Stimulated activated CD8-positive, alpha-beta memory T cell treated with anti-CD3 and anti-CD28 coated beads, Interleukin-2, amount 100 ng/mL, for 1 hour (primary cell): ENCODE measurements around the gene SERPINB8.
"Not testable (repeated sequence)": the region's sequence is repeated elsewhere in the genome, so short reads cannot be mapped to it uniquely, and the experiment has no call there.

ENCODE experiments used
- DNase-seq, 2 donors: peaks; one replicate each; pipeline ENCODE4 v3.0.0-alpha.2; 2020; ENCODE audit warnings: low read depth in 2 of 2

SERPINB8 gene

DNA sequence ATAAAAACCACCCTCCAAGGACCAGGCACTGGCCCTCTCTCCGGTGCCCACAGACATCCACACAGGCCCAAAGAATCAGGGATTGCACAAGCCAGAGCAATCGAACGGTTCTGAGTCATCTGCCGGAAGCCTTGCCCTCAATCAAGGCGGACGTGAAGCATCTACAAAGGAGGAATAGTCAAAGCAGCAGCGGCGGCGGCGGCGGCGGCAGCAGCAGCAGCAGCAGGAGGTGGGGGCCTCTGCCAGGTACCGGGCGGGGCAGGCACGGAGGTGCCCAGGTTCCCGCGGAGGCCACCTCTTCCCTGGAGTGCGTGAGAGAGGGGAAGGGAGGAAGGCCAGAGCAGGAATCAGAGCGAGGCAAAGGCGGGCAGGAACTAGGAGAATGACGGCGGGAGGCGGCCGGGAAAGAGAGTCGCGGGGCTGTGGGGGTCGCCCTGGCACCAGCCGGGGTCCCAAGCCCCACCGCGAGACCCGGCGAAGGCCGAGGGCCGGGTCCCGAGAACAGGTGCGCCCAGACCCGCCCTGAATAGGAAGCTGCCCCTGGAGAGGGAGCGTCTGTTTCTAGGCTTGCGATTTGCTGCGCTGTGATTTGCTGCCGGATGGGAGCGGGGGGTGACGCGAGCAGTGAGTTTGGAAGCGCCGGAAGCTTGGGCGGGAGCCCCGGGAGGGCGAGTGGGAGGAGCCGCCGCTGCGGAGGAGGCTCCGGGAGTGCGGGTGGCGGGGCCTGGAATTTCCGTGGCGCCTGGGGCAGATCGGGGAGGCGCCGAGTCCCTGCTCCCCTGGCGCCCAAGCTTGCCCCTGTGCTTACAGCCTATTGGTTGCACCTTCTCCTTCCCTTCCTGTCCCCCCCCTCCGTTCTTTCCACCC lies at the start of gene SERPINB8:
Gene SERPINB8 (plus strand): TSS at position 140 of the 867 bp plus-strand sequence. CDS start 8,228 bp downstream, outside the sequence.
- peak; percentile 52 to 56 for DNase-seq

DNA sequence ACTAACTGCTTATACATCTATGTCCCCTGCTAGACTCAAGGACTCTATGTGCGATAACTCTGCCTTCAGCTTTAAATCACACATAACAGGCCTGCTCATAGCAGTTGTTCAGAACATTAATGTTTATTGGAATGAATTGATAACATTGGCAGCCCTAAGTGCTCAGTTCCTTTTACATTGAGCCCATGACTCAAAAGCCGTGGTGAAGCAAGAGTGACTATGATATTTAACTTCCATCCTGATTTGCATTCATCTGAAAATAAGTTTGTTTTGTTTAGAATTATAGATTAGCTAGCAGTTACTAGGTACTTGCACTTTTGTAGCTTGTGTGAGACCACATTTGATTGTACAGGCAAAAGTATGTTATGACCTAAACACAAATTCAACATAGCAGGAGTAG lies 47.8 kb upstream of the SERPINB8 start:
- no peak for DNase-seq

DNA sequence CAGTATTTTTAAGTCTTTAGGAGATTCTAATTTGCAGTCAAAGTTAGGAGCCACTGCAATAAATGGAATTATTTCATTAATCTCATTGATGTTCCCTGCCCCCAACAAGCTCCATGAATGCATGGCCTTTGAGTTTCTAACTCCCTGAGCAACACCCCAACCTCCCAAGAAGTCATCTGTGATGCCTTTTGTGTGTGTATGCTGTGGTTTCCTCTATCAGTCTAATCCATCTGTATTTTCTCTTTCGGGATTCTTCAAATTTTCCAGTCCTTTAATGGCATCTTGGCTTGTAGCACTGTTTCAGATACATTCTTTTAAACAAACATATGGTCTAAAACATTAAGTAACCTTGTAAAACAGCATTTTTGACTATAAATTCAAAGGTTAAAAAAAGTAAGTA lies 45.3 kb upstream of the SERPINB8 start:
- no peak for DNase-seq

DNA sequence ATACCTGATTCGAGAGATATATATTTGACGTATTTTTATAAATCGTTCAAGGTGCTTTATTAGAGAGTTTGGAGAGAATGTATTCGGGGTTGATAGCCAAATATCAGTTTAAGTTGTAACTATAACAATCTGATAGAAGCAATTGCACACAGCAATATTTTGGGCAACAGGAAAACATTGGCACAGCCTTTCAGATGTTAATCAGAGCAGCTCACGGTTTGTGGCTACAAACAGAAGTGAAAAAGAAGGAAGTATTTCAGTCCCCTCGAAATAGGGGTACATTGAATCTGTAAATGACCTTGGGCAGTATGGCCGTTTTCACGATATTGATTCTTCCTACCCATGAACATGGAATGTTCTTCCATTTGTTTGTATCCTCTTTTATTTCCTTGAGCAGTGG lies 41.5 kb upstream of the SERPINB8 start:
- DNase-seq = no peak

- DNase-seq = not testable (repeated sequence)
Observed at GRCh38 chr18:63929369-63929768, 40.5 kb upstream of the SERPINB8 start.

- no peak for DNase-seq
Observed at GRCh38 chr18:63930773-63931354, 39.0 kb upstream of the SERPINB8 start.

- DNase-seq = peak in 1 of 2 donors; percentile 35
Observed at GRCh38 chr18:63936156-63936931, 33.5 kb upstream of the SERPINB8 start.

DNA sequence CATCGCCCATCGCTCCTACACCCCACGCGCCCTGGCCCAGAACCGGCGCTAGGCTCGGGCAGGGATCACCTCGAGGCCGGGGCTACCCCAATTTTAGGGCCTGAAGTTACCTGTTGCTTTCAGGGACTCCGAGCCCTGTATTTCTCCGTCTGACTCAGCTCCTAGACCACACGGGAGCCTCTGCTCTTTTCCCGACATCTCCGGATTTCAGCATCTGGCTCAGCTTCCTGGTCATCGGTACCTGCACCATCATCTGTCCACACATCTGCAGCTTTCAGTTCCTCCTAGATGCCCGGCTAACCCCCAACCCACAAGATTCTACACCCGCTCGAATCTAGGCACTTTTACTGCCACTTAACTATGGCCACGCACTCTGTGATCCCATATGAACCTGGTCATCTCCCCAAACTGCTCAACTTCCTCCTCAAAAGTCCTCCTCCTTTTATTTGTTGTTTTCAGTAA lies 32.9 kb upstream of the SERPINB8 start:
- DNase-seq = no peak

GRCh38 chr18:63940008-63940407 lies 29.9 kb upstream of the SERPINB8 start:
- no peak for DNase-seq

- not testable (repeated sequence) for DNase-seq
Observed at GRCh38 chr18:63940543-63941050, 29.3 kb upstream of the SERPINB8 start.

DNA sequence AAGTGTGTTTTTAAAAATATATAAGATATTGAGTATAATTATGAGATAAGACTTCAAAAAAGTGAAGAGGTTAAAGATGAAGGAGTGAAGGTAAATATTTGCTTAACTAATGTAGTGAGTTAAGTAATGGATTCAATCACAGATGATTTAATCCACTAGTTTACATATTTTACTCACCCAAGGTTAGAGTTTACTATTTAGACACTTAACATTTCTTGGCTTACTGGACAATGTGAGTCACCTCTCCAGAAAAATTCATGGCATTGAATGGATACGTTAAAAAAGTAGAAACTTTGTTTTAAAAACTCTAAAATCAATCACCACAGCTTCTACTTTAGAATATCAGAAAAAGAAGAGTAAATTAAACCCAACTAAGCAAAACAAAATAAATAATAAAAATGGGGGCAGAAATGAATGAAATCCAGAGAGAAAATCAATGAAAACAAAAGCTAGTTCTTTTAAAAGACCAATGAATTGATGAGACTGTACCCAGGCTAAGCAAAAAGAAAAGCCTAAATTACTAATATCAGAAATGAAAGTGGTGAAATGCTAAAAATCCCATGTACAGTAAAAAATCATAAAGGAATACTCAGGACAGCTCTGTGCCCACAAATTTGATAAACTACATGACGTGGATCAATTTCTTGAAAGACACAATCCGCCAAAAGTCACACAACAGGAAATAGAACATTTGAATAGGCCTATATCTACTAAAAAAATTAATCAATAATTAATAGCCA lies 22.7 kb upstream of the SERPINB8 start:
- no peak for DNase-seq

- DNase-seq = no peak
Observed at GRCh38 chr18:63949068-63949737, 20.7 kb upstream of the SERPINB8 start, which contains the start of gene HMSD. Gene HMSD, plus strand, starts transcription at chr18:63949301. Its CDS starts 4,155 bp downstream, at chr18:63953456.

DNA sequence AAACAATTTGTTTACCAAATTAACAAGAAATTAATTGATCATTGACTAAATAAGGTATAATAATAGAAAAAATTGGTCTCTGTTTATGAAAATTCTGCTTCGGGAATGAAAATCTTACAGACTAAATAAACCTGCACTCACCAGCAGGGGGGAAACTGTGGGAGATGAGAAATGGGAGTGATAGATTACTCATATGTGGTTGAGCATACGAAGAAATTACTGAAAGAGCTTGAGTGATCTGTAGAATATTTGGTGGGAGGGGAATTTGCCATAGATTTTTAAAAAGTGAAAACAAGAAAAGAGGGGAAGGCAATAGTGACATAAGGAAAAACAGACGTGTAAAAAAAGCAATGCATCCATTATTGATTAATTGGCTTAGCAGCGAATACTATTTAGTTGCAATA lies 18.6 kb upstream of the SERPINB8 start:
- DNase-seq = no peak

GRCh38 chr18:63953811-63954210 lies 16.1 kb upstream of the SERPINB8 start:
- no peak for DNase-seq

- DNase-seq = no peak
Observed at GRCh38 chr18:63956755-63957154, 13.1 kb upstream of the SERPINB8 start.

GRCh38 chr18:63960891-63961290 lies 9.0 kb upstream of the SERPINB8 start:
- DNase-seq = no peak

- no peak for DNase-seq
Observed at GRCh38 chr18:63961435-63961980, 8.4 kb upstream of the SERPINB8 start.

GRCh38 chr18:63962137-63962536 lies 7.7 kb upstream of the SERPINB8 start:
- DNase-seq = no peak

DNA sequence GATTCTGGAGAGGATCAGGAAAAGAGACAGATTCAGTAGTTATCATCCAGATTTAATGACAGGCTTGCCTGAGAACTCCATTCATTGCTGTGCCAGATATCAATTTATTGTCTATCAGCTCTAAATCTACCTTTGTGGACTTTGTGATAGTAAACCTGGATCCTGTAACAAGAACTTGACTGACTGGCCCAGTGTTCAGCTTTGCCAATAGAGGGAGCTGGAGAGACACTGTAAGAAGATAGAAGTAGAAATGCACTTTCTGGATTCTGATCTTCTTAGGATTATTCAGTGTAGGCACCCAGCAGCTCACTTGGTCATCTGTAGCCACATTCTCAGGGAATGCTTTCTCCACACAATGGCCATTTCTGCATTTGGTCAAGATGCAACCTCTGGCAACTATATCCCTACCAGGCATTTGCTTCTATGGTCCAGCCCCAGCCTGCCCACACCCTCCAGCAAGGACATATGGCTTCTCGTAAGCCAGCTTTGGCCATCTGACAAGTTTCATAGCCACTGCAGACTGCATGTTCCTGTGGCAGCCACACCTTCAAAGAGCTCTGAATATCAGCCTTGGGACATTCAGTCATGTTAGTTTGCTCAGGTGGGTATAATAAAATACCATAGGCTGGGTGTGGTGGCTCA lies 6.1 kb upstream of the SERPINB8 start:
- DNase-seq = no peak

DNA sequence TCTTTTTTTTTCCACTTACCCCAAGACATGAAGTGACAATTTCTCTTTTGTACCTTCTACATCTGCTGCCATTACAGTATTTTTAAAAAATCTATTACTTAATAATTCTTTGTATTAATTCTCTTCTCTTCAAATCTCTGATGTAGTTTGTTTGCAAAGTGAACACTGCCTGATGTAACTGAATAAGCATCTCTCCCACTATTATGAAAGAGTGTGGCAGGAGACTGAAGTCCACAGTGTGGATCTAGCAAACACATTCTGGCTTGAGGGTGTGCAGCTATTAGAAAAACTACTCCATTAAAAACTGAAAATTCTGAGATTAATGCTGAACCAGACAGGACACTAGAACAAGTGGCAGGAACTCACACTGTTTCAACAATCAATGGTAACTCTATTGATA lies 5.0 kb upstream of the SERPINB8 start:
- no peak for DNase-seq
